Psoas muscle (tissue), 8 donors: Measurements from ENCODE around the gene PCBP3. TPM values are rescaled to one million over a fixed set of nuclear protein-coding genes. Genes with fewer than 3 reads are reported as not detected.

Experiments used
- ATAC-seq, 4 donors: fragments of 200-7000 bp; cut with Tn5 transposase; one replicate each; pipeline ENCODE4 v1.9.1; 2020; ENCODE audit warnings: moderate library complexity in 3 of 4, mild to moderate bottlenecking in 2 of 4
- DNase-seq, 2 donors: peaks; one replicate each; pipeline ENCODE4 v3.0.0-alpha.2; 2020
- H3K27ac ChIP-seq: fragments of 200-600 bp; one replicate; pipeline ENCODE4 v1.8.0; 2022
- H3K27me3 ChIP-seq, 3 donors: fragments of 200-600 bp in 1 of 3; one replicate each; pipeline versions ENCODE4 v1.6.1 to v1.8.0; 2013 to 2022; ENCODE audit warnings: low read length in 2 of 3, mild to moderate bottlenecking in 2 of 3, moderate library complexity in 1 of 3; ENCODE audit not compliant: insufficient read depth in 3 of 3
- H3K36me3 ChIP-seq, 2 donors: fragments of 200-600 bp in 1 of 2; one replicate each; pipeline versions ENCODE4 v1.6.1 to v1.8.0; 2013 to 2022; ENCODE audit warnings: low read depth in 1 of 2, mild to moderate bottlenecking in 1 of 2, moderate library complexity in 1 of 2; ENCODE audit not compliant: insufficient read depth in 1 of 2
- H3K4me1 ChIP-seq: fragments of 200-600 bp; one replicate; pipeline ENCODE4 v1.8.0; 2022
- H3K4me3 ChIP-seq: fragments of 200-600 bp; one replicate; pipeline ENCODE4 v1.8.0; 2022; ENCODE audit warnings: mild to moderate bottlenecking
- H3K9me3 ChIP-seq: fragments of 200-600 bp; one replicate; pipeline ENCODE4 v1.8.0; 2022
- WGBS, 3 donors: extraction: QIAGEN DNeasy Blood & Tissue Kit; methylation state at CpG; one replicate each; pipeline versions ENCODE4 v1.1.6 to v1.1.7; 2013; 5-methylcytosine and 5-hydroxymethylcytosine counted together
- intact Hi-C, 2 donors: fragments of 100-400 bp; cut with DNase I; formaldehyde crosslinking; loops; one replicate each; pipeline versions ENCODE4 v1.11.0 to v1.14.2; 2022
- polyA plus RNA-seq, 3 donors: library from polyadenylated mRNA; stranded (reverse); fragments of 200-250 nt; gene quantifications; one replicate each; pipeline ENCODE4 v1.2.3, GENCODE V29; 2013
- total RNA-seq, 4 donors: library from RNA; stranded (reverse); fragmentation: NEBNext Ultra II Directional in 2 of 4; extraction: Animal tissue kit (Norgen Biotek cat#: 25700) in 2 of 4; gene quantifications; one replicate each; pipeline versions ENCODE4 v1.2.1 to v1.2.4, GENCODE V29; 2021 to 2023
- TF ChIP-seq, protein P1 (sequence below): fragments of 200-600 bp; IDR thresholded peaks from one replicate; pipeline ENCODE4 v1.8.0; 2022; ENCODE audit warnings: antibody characterized with exemption
- donor health status: healthy with polysubstance abuse.
- donor health status: DM: no; HTN: no; CAD: no; lungs with moderate emphysema.
- donor health status: Bipolar disorder and iron deficiency.
- donor health status: healthy.
- donor health status: DM: yes; HTN: yes; CAD: no.
- donor health status: DM: no; HTN: no; CAD: no.
- donor health status: DM: no; HTN: no; CAD: no.
- donor health status: DM: yes; HTN: yes; CAD: no.

PCBP3 gene
- total and polyA plus RNA-seq, 7 donors, result 0.10 to 0.91 (median 0.33) TPM; not detected in 1

GRCh38 chr21:45768740-45769048 lies 125.2 kb downstream of the PCBP3 start:
- Histone ChIP-seq H3K4me1 (no peaks in the 10 kb centered on the region), H3K36me3 (no peaks in the 10 kb centered on the region), H3K27ac (no peak overlapping the region), H3K4me3 (no peak overlapping the region), H3K9me3 (no peaks in the 10 kb centered on the region), H3K27me3 (peaks cover 0 to 18% (median 2%) of the 10 kb centered on the region in 3 donors)
- intact Hi-C loops, result no loop called here
- no peak for ATAC-seq
- 81 to 87% (median 83%) methylated on average over 11 of the region's 11 CpGs for WGBS, 3 donors
- no peak for DNase-seq
- TF ChIP-seq, protein P1, sequence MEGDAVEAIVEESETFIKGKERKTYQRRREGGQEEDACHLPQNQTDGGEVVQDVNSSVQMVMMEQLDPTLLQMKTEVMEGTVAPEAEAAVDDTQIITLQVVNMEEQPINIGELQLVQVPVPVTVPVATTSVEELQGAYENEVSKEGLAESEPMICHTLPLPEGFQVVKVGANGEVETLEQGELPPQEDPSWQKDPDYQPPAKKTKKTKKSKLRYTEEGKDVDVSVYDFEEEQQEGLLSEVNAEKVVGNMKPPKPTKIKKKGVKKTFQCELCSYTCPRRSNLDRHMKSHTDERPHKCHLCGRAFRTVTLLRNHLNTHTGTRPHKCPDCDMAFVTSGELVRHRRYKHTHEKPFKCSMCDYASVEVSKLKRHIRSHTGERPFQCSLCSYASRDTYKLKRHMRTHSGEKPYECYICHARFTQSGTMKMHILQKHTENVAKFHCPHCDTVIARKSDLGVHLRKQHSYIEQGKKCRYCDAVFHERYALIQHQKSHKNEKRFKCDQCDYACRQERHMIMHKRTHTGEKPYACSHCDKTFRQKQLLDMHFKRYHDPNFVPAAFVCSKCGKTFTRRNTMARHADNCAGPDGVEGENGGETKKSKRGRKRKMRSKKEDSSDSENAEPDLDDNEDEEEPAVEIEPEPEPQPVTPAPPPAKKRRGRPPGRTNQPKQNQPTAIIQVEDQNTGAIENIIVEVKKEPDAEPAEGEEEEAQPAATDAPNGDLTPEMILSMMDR, result no peak

- 88 to 93% (median 91%) methylated on average over 14 of the region's 14 CpGs for WGBS, 3 donors
- no peak for ATAC-seq
- intact Hi-C loops, result no loop called here
Measured at GRCh38 chr21:45769294-45769693, 125.8 kb downstream of the PCBP3 start.

GRCh38 chr21:45769896-45770295 lies 126.4 kb downstream of the PCBP3 start:
- no peaks in the 10 kb centered on the region for H3K36me3 ChIP-seq
- intact Hi-C loops, result no loop called here
- ATAC-seq, result no peak

More at GRCh38 chr21:45769294-45769693, 125.8 kb downstream of the PCBP3 start:
- Histone ChIP-seq H3K27ac (no peak overlapping the region), H3K36me3 (no peaks in the 10 kb centered on the region), H3K4me1 (no peaks in the 10 kb centered on the region), H3K27me3 (peaks cover 0 to 18% (median 2%) of the 10 kb centered on the region in 3 donors), H3K9me3 (no peaks in the 10 kb centered on the region), H3K4me3 (no peak overlapping the region)
- DNase-seq, result no peak
- TF ChIP-seq, protein P1, result no peak

GRCh38 chr21:45772180-45772579 lies 128.7 kb downstream of the PCBP3 start:
- peaks cover 10% of the 10 kb centered on the region for H3K9me3 ChIP-seq
- H3K27ac ChIP-seq, result no peak overlapping the region
- H3K4me3 ChIP-seq, result no peak overlapping the region
- H3K4me1 ChIP-seq, result no peaks in the 10 kb centered on the region
- DNase-seq, result no peak
- TF ChIP-seq, protein P1, result no peak
- H3K27me3 ChIP-seq, result peaks cover 0 to 10% (median 0%) of the 10 kb centered on the region in 3 donors
- intact Hi-C loops, result no loop called here
- H3K36me3 ChIP-seq, result no peaks in the 10 kb centered on the region
- no peak for ATAC-seq

More at GRCh38 chr21:45769896-45770295, 126.4 kb downstream of the PCBP3 start:
- Histone ChIP-seq H3K27ac (no peak overlapping the region), H3K4me1 (no peaks in the 10 kb centered on the region), H3K9me3 (no peaks in the 10 kb centered on the region), H3K4me3 (no peak overlapping the region), H3K27me3 (peaks cover 0 to 13% (median 2%) of the 10 kb centered on the region in 3 donors)
- WGBS, 3 donors, result 84 to 87% (median 84%) methylated on average over 16 of the region's 16 CpGs
- TF ChIP-seq, protein P1, result no peak
- DNase-seq, result no peak

DNA sequence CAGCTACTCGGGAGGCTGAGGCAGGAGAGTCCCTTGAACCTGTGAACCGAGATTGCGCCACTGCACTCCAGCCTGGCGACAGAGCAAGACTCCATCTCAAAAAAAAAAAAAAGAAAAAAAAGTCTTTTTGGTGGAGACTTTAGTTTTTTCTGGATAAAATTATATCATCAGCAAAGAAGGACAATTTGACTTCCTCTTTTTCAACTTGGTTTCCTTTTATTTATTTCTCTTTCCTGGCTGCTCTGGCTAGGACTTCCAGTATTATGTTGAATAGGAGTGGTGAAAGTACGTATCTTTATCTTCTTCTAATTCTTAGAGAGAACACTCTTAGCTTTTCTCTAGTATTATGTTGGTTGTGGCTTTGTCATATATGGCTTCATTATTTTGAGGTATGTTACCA lies 130.8 kb downstream of the PCBP3 start:
- Histone ChIP-seq H3K27ac (no peak overlapping the region), H3K36me3 (no peaks in the 10 kb centered on the region), H3K4me1 (no peaks in the 10 kb centered on the region), H3K27me3 (peaks cover 0 to 4% (median 0%) of the 10 kb centered on the region in 3 donors), H3K4me3 (no peak overlapping the region), H3K9me3 (peaks cover 15% of the 10 kb centered on the region)
- TF ChIP-seq, protein P1, result no peak
- ATAC-seq (no peak), DNase-seq (no peak)
- intact Hi-C loops, result no loop called here
- WGBS, 3 donors, result 88 to 90% (median 89%) methylated on average over 5 of the region's 5 CpGs
